Tibial nerve (tissue), 3 donors: ENCODE data around the gene CDX1.

Experiments
- POLR2A ChIP-seq, 2 donors: fragments of 450-650 bp; IDR thresholded peaks; one replicate each; pipeline ENCODE4 v1.6.1; 2017; ENCODE audit warnings: antibody characterized with exemption in 2 of 2, mild to moderate bottlenecking in 2 of 2, moderate library complexity in 2 of 2
- TF ChIP-seq, protein P1 (sequence below), 5 experiments: fragments of 200-600 bp in 3 of 5; fragments of 450-650 bp in 2 of 5; sonication (generic) in 3 of 5; IDR thresholded peaks; one replicate each; pipeline ENCODE4 v1.5.1; 2016 to 2019; ENCODE audit warnings: antibody characterized with exemption in 5 of 5, mild to moderate bottlenecking in 3 of 5, moderate library complexity in 2 of 5

DNA sequence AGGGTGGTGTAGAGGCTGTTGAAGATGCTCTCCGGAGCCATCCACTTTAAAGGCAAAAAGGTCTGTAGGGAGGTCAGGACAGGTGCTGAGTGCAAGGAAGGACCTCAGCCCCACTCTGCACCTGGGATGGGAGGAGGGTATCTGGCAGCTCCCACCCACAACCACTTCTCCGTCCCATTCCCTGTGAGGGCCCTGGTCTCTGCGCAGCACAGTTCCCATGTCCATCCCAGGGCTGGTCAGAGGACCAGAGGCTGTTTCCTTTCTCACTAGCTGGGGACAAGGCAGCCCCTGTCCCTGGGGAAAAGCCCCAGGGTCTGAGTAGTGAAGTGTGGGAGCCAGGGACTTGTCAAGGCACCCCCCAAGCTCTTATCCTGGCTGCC is 46.5 kb upstream of the CDX1 start:
- TF ChIP-seq, protein P1, sequence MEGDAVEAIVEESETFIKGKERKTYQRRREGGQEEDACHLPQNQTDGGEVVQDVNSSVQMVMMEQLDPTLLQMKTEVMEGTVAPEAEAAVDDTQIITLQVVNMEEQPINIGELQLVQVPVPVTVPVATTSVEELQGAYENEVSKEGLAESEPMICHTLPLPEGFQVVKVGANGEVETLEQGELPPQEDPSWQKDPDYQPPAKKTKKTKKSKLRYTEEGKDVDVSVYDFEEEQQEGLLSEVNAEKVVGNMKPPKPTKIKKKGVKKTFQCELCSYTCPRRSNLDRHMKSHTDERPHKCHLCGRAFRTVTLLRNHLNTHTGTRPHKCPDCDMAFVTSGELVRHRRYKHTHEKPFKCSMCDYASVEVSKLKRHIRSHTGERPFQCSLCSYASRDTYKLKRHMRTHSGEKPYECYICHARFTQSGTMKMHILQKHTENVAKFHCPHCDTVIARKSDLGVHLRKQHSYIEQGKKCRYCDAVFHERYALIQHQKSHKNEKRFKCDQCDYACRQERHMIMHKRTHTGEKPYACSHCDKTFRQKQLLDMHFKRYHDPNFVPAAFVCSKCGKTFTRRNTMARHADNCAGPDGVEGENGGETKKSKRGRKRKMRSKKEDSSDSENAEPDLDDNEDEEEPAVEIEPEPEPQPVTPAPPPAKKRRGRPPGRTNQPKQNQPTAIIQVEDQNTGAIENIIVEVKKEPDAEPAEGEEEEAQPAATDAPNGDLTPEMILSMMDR (IDR thresholded peaks at IDR 0.05), result no peak
- no peak for TF ChIP-seq POLR2A (IDR thresholded peaks at IDR 0.05)
